WTC11 (cell line): Measurements from ENCODE around the gene SLC9A7. TPM values are rescaled to one million over a fixed set of nuclear protein-coding genes. Genes with fewer than 3 reads are reported as not detected.

Experiments used
- ATAC-seq: fragments of 200-7000 bp; cut with Tn5 transposase; 2 replicates; pipeline ENCODE4 v1.10.0; 2021; ENCODE audit warnings: mild to moderate bottlenecking, moderate library complexity
- CTCF ChIA-PET: fragments of 300-600 bp; sonication (Branson Sonifier 250); formaldehyde crosslinking; loops from one replicate; lab custom pipeline; 2021; ENCODE audit warnings: antibody characterized with exemption; lab: Charles Lee
- POLR2A ChIA-PET: fragments of 350-600 bp; sonication (Branson Sonifier 250); formaldehyde crosslinking; loops from one replicate; lab custom pipeline; 2021; ENCODE audit warnings: antibody characterized with exemption; lab: Charles Lee
- DNase-seq: peaks from one replicate; pipeline ENCODE4 v3.0.0; 2021; ENCODE audit warnings: low spot score
- H3K27ac Mint-ChIP-seq: 2 replicates; pipeline ENCODE4 v1.8.0; 2021; ENCODE audit warnings: mixed read lengths
- H3K27me3 Mint-ChIP-seq: 2 replicates; pipeline ENCODE4 v1.8.0; 2021; ENCODE audit warnings: low read depth, mild to moderate bottlenecking, moderate library complexity, mixed read lengths
- H3K36me3 Mint-ChIP-seq: 2 replicates; pipeline ENCODE4 v1.8.0; 2021; ENCODE audit warnings: mixed read lengths
- H3K4me1 Mint-ChIP-seq: 2 replicates; pipeline ENCODE4 v1.8.0; 2022; ENCODE audit warnings: mixed read lengths
- H3K4me3 Mint-ChIP-seq: 2 replicates; pipeline ENCODE4 v1.8.0; 2021; ENCODE audit warnings: mild to moderate bottlenecking, moderate library complexity, mixed read lengths
- H3K9me3 Mint-ChIP-seq: 2 replicates; pipeline ENCODE4 v1.8.0; 2021; ENCODE audit warnings: mixed read lengths
- CBFB ChIP-seq: sonication (generic); formaldehyde crosslinking; IDR thresholded peaks from 2 replicates; pipeline ENCODE4 v1.8.1; 2022; ENCODE audit warnings: mild to moderate bottlenecking, low read depth, missing genetic modification reagents
- E2F4 ChIP-seq: sonication (generic); formaldehyde crosslinking; IDR thresholded peaks from 2 replicates; pipeline ENCODE4 v1.8.1; 2022; ENCODE audit warnings: low read depth, mild to moderate bottlenecking, moderate library complexity, missing genetic modification reagents, borderline replicate concordance
- ETV6 ChIP-seq: sonication (generic); formaldehyde crosslinking; IDR thresholded peaks from 2 replicates; pipeline ENCODE4 v1.8.1; 2022; ENCODE audit warnings: mild to moderate bottlenecking, missing genetic modification reagents
- FOXP4 ChIP-seq: sonication (generic); formaldehyde crosslinking; IDR thresholded peaks from 2 replicates; pipeline ENCODE4 v1.8.0; 2022; ENCODE audit warnings: mild to moderate bottlenecking, missing genetic modification reagents
- GABPB1 ChIP-seq: sonication (generic); formaldehyde crosslinking; IDR thresholded peaks from 2 replicates; pipeline ENCODE4 v1.8.1; 2023; ENCODE audit warnings: mild to moderate bottlenecking, missing genetic modification reagents
- MAX ChIP-seq: sonication (generic); formaldehyde crosslinking; IDR thresholded peaks from 2 replicates; pipeline ENCODE4 v1.8.0; 2022; ENCODE audit warnings: mild to moderate bottlenecking, missing genetic modification reagents
- NFATC4 ChIP-seq: fragments of 250-450 bp; sonication (Bioruptor Pico); IDR thresholded peaks from 2 replicates; pipeline ENCODE4 v1.9.0; 2021; ENCODE audit warnings: mild to moderate bottlenecking
- NFYB ChIP-seq: sonication (generic); formaldehyde crosslinking; conservative IDR thresholded peaks from 2 replicates; pipeline ENCODE4 v1.8.0; 2022; ENCODE audit warnings: low read depth, missing genetic modification reagents
- OVOL2 ChIP-seq: fragments of 250-450 bp; sonication (Bioruptor Pico); IDR thresholded peaks from 2 replicates; pipeline ENCODE4 v1.9.0; 2021; ENCODE audit warnings: mild to moderate bottlenecking, borderline replicate concordance
- PRDM15 ChIP-seq: sonication (generic); formaldehyde crosslinking; IDR thresholded peaks from 2 replicates; pipeline ENCODE4 v1.8.0; 2022; ENCODE audit warnings: missing genetic modification reagents
- SOX15 ChIP-seq: fragments of 250-450 bp; sonication (Bioruptor Pico); IDR thresholded peaks from 2 replicates; pipeline ENCODE4 v1.9.0; 2021; ENCODE audit warnings: mild to moderate bottlenecking
- SP1 ChIP-seq: sonication (generic); formaldehyde crosslinking; conservative IDR thresholded peaks from 2 replicates; pipeline ENCODE4 v1.8.1; 2022; ENCODE audit warnings: missing genetic modification reagents
- STAT6 ChIP-seq: sonication (generic); formaldehyde crosslinking; conservative IDR thresholded peaks from 2 replicates; pipeline ENCODE4 v1.8.1; 2023; ENCODE audit warnings: mild to moderate bottlenecking, low read depth, missing genetic modification reagents, moderate library complexity
- TEAD1 ChIP-seq: sonication (generic); formaldehyde crosslinking; IDR thresholded peaks from 2 replicates; pipeline ENCODE4 v1.8.0; 2022; ENCODE audit warnings: mild to moderate bottlenecking, missing genetic modification reagents
- ZMAT4 ChIP-seq: fragments of 250-450 bp; sonication (Bioruptor Pico); IDR thresholded peaks from 2 replicates; pipeline ENCODE4 v1.9.0; 2021; ENCODE audit warnings: mild to moderate bottlenecking
- ZNF281 ChIP-seq: sonication (generic); formaldehyde crosslinking; IDR thresholded peaks from 2 replicates; pipeline ENCODE4 v1.8.0; 2023; ENCODE audit warnings: mild to moderate bottlenecking, missing genetic modification reagents
- ZNF317 ChIP-seq: sonication (generic); formaldehyde crosslinking; IDR thresholded peaks from 2 replicates; pipeline ENCODE4 v1.8.1; 2023; ENCODE audit warnings: low read depth, mild to moderate bottlenecking, moderate library complexity, missing genetic modification reagents, borderline replicate concordance
- ZNF416 ChIP-seq: fragments of 250-450 bp; sonication (Bioruptor Pico); IDR thresholded peaks from 2 replicates; pipeline ENCODE4 v1.9.0; 2021; ENCODE audit warnings: mild to moderate bottlenecking, inconsistent platforms
- total RNA-seq: library from RNA; stranded (reverse); gene quantifications from 3 replicates; pipeline ENCODE4 v1.2.3, GENCODE V29; 2021

SLC9A7 gene
- total RNA-seq, 1 experiment from 2014 or later = 18.0 TPM

GRCh38 chrX:46735622-46736021, 23.3 kb downstream of the SLC9A7 start:
- H3K36me3 Mint-ChIP-seq = peaks cover 43% of the 10 kb centered on the region
- H3K4me3 Mint-ChIP-seq = no peak overlapping the region
- H3K4me1 Mint-ChIP-seq = 0 out of 2 replicates have a peak, but pooled peaks cover 2% of the 10 kb centered on the region
- DNase-seq (no peak), ATAC-seq (no peak)
- no peak for TF ChIP-seq ZNF416
- peak; percentile 56; the same call in 1 of the 2 replicates for TF ChIP-seq ZNF317 (CRISPR knock-in tag)
- H3K9me3 Mint-ChIP-seq = peaks cover 38% of the 10 kb centered on the region
- no peaks in the 10 kb centered on the region for H3K27me3 Mint-ChIP-seq
- CTCF ChIA-PET = no interaction called here
- POLR2A ChIA-PET = no interaction called here
- H3K27ac Mint-ChIP-seq = no peak overlapping the region

GRCh38 chrX:46733226-46733625, 25.7 kb downstream of the SLC9A7 start:
- DNase-seq = no peak
- TF ChIP-seq CBFB (CRISPR knock-in tag) (no peak), ETV6 (CRISPR knock-in tag) (no peak), ZMAT4 (CRISPR knock-in tag) (no peak), MAX (CRISPR knock-in tag) (no peak), NFYB (CRISPR knock-in tag) (no peak), SOX15 (no peak), SP1 (CRISPR knock-in tag) (no peak), GABPB1 (no peak), NFATC4 (CRISPR knock-in tag) (no peak), E2F4 (CRISPR knock-in tag) (no peak), FOXP4 (no peak), PRDM15 (no peak), OVOL2 (no peak)
- CTCF ChIA-PET = no interaction called here
- peaks cover 6% of the 10 kb centered on the region; the same call in 1 of the 2 replicates for H3K4me1 Mint-ChIP-seq
- POLR2A ChIA-PET = no interaction called here
- peaks cover 30% of the 10 kb centered on the region for H3K36me3 Mint-ChIP-seq
- ATAC-seq = no peak
- H3K4me3 Mint-ChIP-seq = no peak overlapping the region
- H3K9me3 Mint-ChIP-seq = peaks cover 25% of the 10 kb centered on the region
- no peaks in the 10 kb centered on the region for H3K27me3 Mint-ChIP-seq
- H3K27ac Mint-ChIP-seq = no peak overlapping the region

GRCh38 chrX:46730765-46731164, 28.2 kb downstream of the SLC9A7 start:
- Mint-ChIP-seq H3K27me3 (no peaks in the 10 kb centered on the region), H3K36me3 (peaks cover 7% of the 10 kb centered on the region), H3K4me1 (peaks cover 8% of the 10 kb centered on the region), H3K4me3 (no peak overlapping the region), H3K27ac (no peak overlapping the region), H3K9me3 (peaks cover 4% of the 10 kb centered on the region)
- CTCF ChIA-PET = no interaction called here
- DNase-seq (no peak), ATAC-seq (no peak)
- POLR2A ChIA-PET = no interaction called here
- TF ChIP-seq ZNF281 (CRISPR knock-in tag) = no peak
- TF ChIP-seq STAT6 = no peak
- no peak for TF ChIP-seq FOXP4
- no peak for TF ChIP-seq TEAD1
- TF ChIP-seq NFYB (CRISPR knock-in tag) = no peak
